ENCODE measurements around the gene AIF1. TPM values are rescaled to one million over a fixed set of nuclear protein-coding genes. Genes with fewer than 3 reads are reported as not detected.
A peak's percentile ranks its signal among the peaks of the same experiment; 100 is the strongest.

AIF1 gene
- total and polyA plus RNA-seq, 3 donors from 2014 or later = 2.9 to 34.8 (median 6.3) TPM

DNA sequence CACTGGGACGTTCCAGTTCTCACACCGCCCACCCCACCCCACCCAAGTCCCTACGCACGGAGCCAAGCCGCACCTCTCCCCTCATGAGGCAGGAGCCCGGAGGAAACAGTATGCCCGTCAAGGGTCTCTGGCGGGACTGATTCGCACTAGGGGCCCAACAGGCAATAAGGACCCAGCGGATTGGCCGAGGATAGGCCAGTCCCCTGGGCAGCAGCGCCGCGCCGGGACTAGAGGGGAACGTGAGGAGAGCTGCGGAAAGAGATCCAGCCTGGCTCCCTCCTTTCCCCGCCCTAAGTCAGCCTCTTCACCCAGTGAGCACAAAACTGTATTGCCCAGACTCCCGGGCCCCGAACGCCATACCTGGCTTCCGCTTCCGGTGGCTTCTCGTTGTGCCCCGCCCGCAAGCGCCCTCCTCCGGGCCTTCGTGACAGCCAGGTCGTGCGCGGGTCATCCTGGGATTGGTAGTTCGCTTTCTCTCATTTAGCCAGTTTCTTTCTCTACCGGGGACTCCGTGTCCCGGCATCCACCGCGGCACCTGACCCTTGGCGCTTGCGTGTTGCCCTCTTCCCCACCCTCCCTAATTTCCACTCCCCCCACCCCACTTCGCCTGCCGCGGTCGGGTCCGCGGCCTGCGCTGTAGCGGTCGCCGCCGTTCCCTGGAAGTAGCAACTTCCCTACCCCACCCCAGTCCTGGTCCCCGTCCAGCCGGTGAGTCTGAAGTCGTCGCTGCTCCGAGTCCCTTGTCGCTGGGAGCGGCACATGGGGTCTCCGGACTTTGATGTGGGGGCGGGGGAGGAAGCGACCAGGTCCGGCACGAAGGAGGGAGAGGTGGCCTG is 50.7 kb downstream of the AIF1 start, which contains the start of gene CSNK2B:
Gene CSNK2B (plus strand): TSS at position 580 of the 836 bp plus-strand sequence. CDS start 752 bp downstream, outside the sequence.
- no peak for TF ChIP-seq POLR2A (IDR thresholded peaks at IDR 0.05)
- TF ChIP-seq, protein P1, sequence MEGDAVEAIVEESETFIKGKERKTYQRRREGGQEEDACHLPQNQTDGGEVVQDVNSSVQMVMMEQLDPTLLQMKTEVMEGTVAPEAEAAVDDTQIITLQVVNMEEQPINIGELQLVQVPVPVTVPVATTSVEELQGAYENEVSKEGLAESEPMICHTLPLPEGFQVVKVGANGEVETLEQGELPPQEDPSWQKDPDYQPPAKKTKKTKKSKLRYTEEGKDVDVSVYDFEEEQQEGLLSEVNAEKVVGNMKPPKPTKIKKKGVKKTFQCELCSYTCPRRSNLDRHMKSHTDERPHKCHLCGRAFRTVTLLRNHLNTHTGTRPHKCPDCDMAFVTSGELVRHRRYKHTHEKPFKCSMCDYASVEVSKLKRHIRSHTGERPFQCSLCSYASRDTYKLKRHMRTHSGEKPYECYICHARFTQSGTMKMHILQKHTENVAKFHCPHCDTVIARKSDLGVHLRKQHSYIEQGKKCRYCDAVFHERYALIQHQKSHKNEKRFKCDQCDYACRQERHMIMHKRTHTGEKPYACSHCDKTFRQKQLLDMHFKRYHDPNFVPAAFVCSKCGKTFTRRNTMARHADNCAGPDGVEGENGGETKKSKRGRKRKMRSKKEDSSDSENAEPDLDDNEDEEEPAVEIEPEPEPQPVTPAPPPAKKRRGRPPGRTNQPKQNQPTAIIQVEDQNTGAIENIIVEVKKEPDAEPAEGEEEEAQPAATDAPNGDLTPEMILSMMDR (IDR thresholded peaks at IDR 0.05) = no peak
- Histone ChIP-seq H3K27me3 (no peaks in the 10 kb centered on the region), H3K27ac (peak within 1 kb of the TSS; percentile 90 to 97), H3K4me1 (peaks cover 33% of the 10 kb centered on the region), H3K4me3 (peak within 1 kb of the TSS; percentile 81 to 93), H3K9me3 (no peaks in the 10 kb centered on the region), H3K36me3 (ENCODE audit: low read depth, missing control alignments) (no peaks in the 10 kb centered on the region)
- intact Hi-C loops (cut with DNase I; ENCODE audit: low total_unique reads) = no loop called here
- DNase-seq = peak; percentile 100
- WGBS, 2 donors = 0% methylated on average over 33 to 63 of the region's 63 CpGs

GRCh38 chr6:31666337-31666965 is 51.4 kb downstream of the AIF1 start:
- TF ChIP-seq, protein P1 (IDR thresholded peaks at IDR 0.05) = no peak
- no peak for TF ChIP-seq POLR2A (IDR thresholded peaks at IDR 0.05)
- H3K27ac ChIP-seq = peak overlapping the region; percentile 90 to 97
- 1 to 3% methylated on average over 12 to 15 of the region's 15 CpGs for WGBS, 2 donors
- peak overlapping the region; percentile 81 to 93 for H3K4me3 ChIP-seq
- no peaks in the 10 kb centered on the region for H3K36me3 ChIP-seq (ENCODE audit: low read depth, missing control alignments)
- peaks cover 26% of the 10 kb centered on the region for H3K4me1 ChIP-seq
- DNase-seq = no peak
- no peaks in the 10 kb centered on the region for H3K27me3 ChIP-seq
- intact Hi-C loops (cut with DNase I; ENCODE audit: low total_unique reads) = no loop called here
- no peaks in the 10 kb centered on the region for H3K9me3 ChIP-seq

Small RNA genes lying within 50 kb of the gene (microRNA-seq; reads per million reads assigned to microRNA genes)
- gene MIR6832 (ENCODE audit: borderline number of aligned reads in 2 of 2, borderline replicate concordance in 1 of 2) = 0 to 1.4 reads per million in 2 donors

Small RNA genes lying within 50 kb of the gene (small RNA-seq; reads per million reads assigned to genes)
- gene MIR6832 = 0 reads per million in 2 donors
- gene RF00019 = 0 reads per million in 2 donors
- 27.6 to 30.7 reads per million in 2 donors for gene SNORA38
- gene UQCRHP1 = 0 reads per million in 2 donors

Other genes starting within 250 kb of the AIF1 start
Only the 30 nearest of the 35 such genes appear.
- gene MICB, start 117.1 kb upstream of the AIF1 start, total RNA-seq = 1 to 10 TPM; 4.4 to 5.4 TPM
- gene MICB, start 117.1 kb upstream of the AIF1 start, polyA plus RNA-seq (ENCODE audit: insufficient read depth, low read depth, low replicate concordance) = 4.1 TPM
- not detected for gene MCCD1, start 86.3 kb upstream of the AIF1 start, total RNA-seq
- gene MCCD1, start 86.3 kb upstream of the AIF1 start, polyA plus RNA-seq (ENCODE audit: insufficient read depth, low read depth, low replicate concordance) = not detected
- gene DDX39B, start 73.2 kb upstream of the AIF1 start, total RNA-seq = 100 to 1,000 TPM; 312 to 360 TPM
- 250 TPM for gene DDX39B, start 73.2 kb upstream of the AIF1 start, polyA plus RNA-seq (ENCODE audit: insufficient read depth, low read depth, low replicate concordance)
- gene ATP6V1G2, start 68.6 kb upstream of the AIF1 start, total RNA-seq = 1 to 10 TPM; 3.3 to 6.9 TPM
- 4.7 TPM for gene ATP6V1G2, start 68.6 kb upstream of the AIF1 start, polyA plus RNA-seq (ENCODE audit: insufficient read depth, low read depth, low replicate concordance)
- 10 to 100 TPM; 51.2 to 55.3 TPM for gene NFKBIL1, start 67.6 kb upstream of the AIF1 start, total RNA-seq
- 25.9 TPM for gene NFKBIL1, start 67.6 kb upstream of the AIF1 start, polyA plus RNA-seq (ENCODE audit: insufficient read depth, low read depth, low replicate concordance)
- 1 to 10 TPM; 1.3 to 2.6 TPM for gene LTA, start 42.9 kb upstream of the AIF1 start, total RNA-seq
- 2.0 TPM for gene LTA, start 42.9 kb upstream of the AIF1 start, polyA plus RNA-seq (ENCODE audit: insufficient read depth, low read depth, low replicate concordance)
- under 1 TPM; 0.24 to 0.31 TPM for gene TNF, start 39.7 kb upstream of the AIF1 start, total RNA-seq
- 1.1 TPM for gene TNF, start 39.7 kb upstream of the AIF1 start, polyA plus RNA-seq (ENCODE audit: insufficient read depth, low read depth, low replicate concordance)
- 1 to 10 TPM in 1 of 2 donors, not detected in 1; 2.0 TPM for gene LTB, start 32.8 kb upstream of the AIF1 start, total RNA-seq
- 7.2 TPM for gene LTB, start 32.8 kb upstream of the AIF1 start, polyA plus RNA-seq (ENCODE audit: insufficient read depth, low read depth, low replicate concordance)
- 1 to 10 TPM in 1 of 2 donors, under 1 TPM in 1; 0.71 to 1.2 TPM for gene LST1, start 29.0 kb upstream of the AIF1 start, total RNA-seq
- gene LST1, start 29.0 kb upstream of the AIF1 start, polyA plus RNA-seq (ENCODE audit: insufficient read depth, low read depth, low replicate concordance) = 13.0 TPM
- gene NCR3, start 22.2 kb upstream of the AIF1 start, total RNA-seq = 1 to 10 TPM in 1 of 2 donors, not detected in 1; 2.6 TPM
- gene NCR3, start 22.2 kb upstream of the AIF1 start, polyA plus RNA-seq (ENCODE audit: insufficient read depth, low read depth, low replicate concordance) = 1.7 TPM
- gene PRRC2A, start 5.5 kb downstream of the AIF1 start, total RNA-seq = 100 to 1,000 TPM; 288 to 301 TPM
- 473 TPM for gene PRRC2A, start 5.5 kb downstream of the AIF1 start, polyA plus RNA-seq (ENCODE audit: insufficient read depth, low read depth, low replicate concordance)
- gene BAG6, start 37.4 kb downstream of the AIF1 start, total RNA-seq = 100 to 1,000 TPM; 654 to 710 TPM
- 861 TPM for gene BAG6, start 37.4 kb downstream of the AIF1 start, polyA plus RNA-seq (ENCODE audit: insufficient read depth, low read depth, low replicate concordance)
- 1 to 10 TPM; 7.5 to 9.8 TPM for gene APOM, start 40.7 kb downstream of the AIF1 start, total RNA-seq
- gene APOM, start 40.7 kb downstream of the AIF1 start, polyA plus RNA-seq (ENCODE audit: insufficient read depth, low read depth, low replicate concordance) = 27.9 TPM
- 10 to 100 TPM; 13.9 to 17.8 TPM for gene C6orf47, start 45.5 kb downstream of the AIF1 start, total RNA-seq
- gene C6orf47, start 45.5 kb downstream of the AIF1 start, polyA plus RNA-seq (ENCODE audit: insufficient read depth, low read depth, low replicate concordance) = 11.9 TPM
- gene GPANK1, start 49.8 kb downstream of the AIF1 start, total RNA-seq = 10 to 100 TPM; 34.5 to 46.1 TPM
- gene GPANK1, start 49.8 kb downstream of the AIF1 start, polyA plus RNA-seq (ENCODE audit: insufficient read depth, low read depth, low replicate concordance) = 81.3 TPM
- gene CSNK2B, start 50.8 kb downstream of the AIF1 start, total RNA-seq = 100 to 1,000 TPM; 397 to 421 TPM
- gene CSNK2B, start 50.8 kb downstream of the AIF1 start, polyA plus RNA-seq (ENCODE audit: insufficient read depth, low read depth, low replicate concordance) = 523 TPM
- gene LY6G5B, start 54.7 kb downstream of the AIF1 start, total RNA-seq = 10 to 100 TPM; 14.0 to 15.9 TPM
- 16.3 TPM for gene LY6G5B, start 54.7 kb downstream of the AIF1 start, polyA plus RNA-seq (ENCODE audit: insufficient read depth, low read depth, low replicate concordance)
- 10 to 100 TPM in 1 of 2 donors, 1 to 10 TPM in 1; 8.7 to 18.3 TPM for gene LY6G5C, start 65.8 kb downstream of the AIF1 start, total RNA-seq
- gene LY6G5C, start 65.8 kb downstream of the AIF1 start, polyA plus RNA-seq (ENCODE audit: insufficient read depth, low read depth, low replicate concordance) = 14.0 TPM
- 10 to 100 TPM; 77.0 to 85.9 TPM for gene ABHD16A, start 88.1 kb downstream of the AIF1 start, total RNA-seq
- gene ABHD16A, start 88.1 kb downstream of the AIF1 start, polyA plus RNA-seq (ENCODE audit: insufficient read depth, low read depth, low replicate concordance) = 108 TPM
- not detected for gene LY6G6F, start 91.6 kb downstream of the AIF1 start, total RNA-seq
- 0.41 TPM for gene LY6G6F, start 91.6 kb downstream of the AIF1 start, polyA plus RNA-seq (ENCODE audit: insufficient read depth, low read depth, low replicate concordance)
- gene LY6G6D, start 100.1 kb downstream of the AIF1 start, total RNA-seq = not detected
- gene LY6G6D, start 100.1 kb downstream of the AIF1 start, polyA plus RNA-seq (ENCODE audit: insufficient read depth, low read depth, low replicate concordance) = not detected
- under 1 TPM in 1 of 2 donors, not detected in 1; 0.39 TPM for gene LY6G6C, start 106.5 kb downstream of the AIF1 start, total RNA-seq
- gene LY6G6C, start 106.5 kb downstream of the AIF1 start, polyA plus RNA-seq (ENCODE audit: insufficient read depth, low read depth, low replicate concordance) = 1.4 TPM
- gene MPIG6B, start 108.1 kb downstream of the AIF1 start, total RNA-seq = under 1 TPM; 0.74 to 0.94 TPM
- gene MPIG6B, start 108.1 kb downstream of the AIF1 start, polyA plus RNA-seq (ENCODE audit: insufficient read depth, low read depth, low replicate concordance) = 1.3 TPM
- 10 to 100 TPM; 19.6 to 38.0 TPM for gene DDAH2, start 114.1 kb downstream of the AIF1 start, total RNA-seq
- 50.8 TPM for gene DDAH2, start 114.1 kb downstream of the AIF1 start, polyA plus RNA-seq (ENCODE audit: insufficient read depth, low read depth, low replicate concordance)
- 10 to 100 TPM; 35.4 to 93.5 TPM for gene CLIC1, start 121.3 kb downstream of the AIF1 start, total RNA-seq
- gene CLIC1, start 121.3 kb downstream of the AIF1 start, polyA plus RNA-seq (ENCODE audit: insufficient read depth, low read depth, low replicate concordance) = 130 TPM
- 100 to 1,000 TPM in 1 of 2 donors, 10 to 100 TPM in 1; 77.6 to 135 TPM for gene MSH5, start 124.8 kb downstream of the AIF1 start, total RNA-seq
- 36.2 TPM for gene MSH5, start 124.8 kb downstream of the AIF1 start, polyA plus RNA-seq (ENCODE audit: insufficient read depth, low read depth, low replicate concordance)
- gene SAPCD1, start 147.4 kb downstream of the AIF1 start, total RNA-seq = 10 to 100 TPM; 10.4 to 11.6 TPM
- 5.9 TPM for gene SAPCD1, start 147.4 kb downstream of the AIF1 start, polyA plus RNA-seq (ENCODE audit: insufficient read depth, low read depth, low replicate concordance)
- gene VWA7, start 162.1 kb downstream of the AIF1 start, total RNA-seq = 1 to 10 TPM; 3.1 to 6.3 TPM
- 2.7 TPM for gene VWA7, start 162.1 kb downstream of the AIF1 start, polyA plus RNA-seq (ENCODE audit: insufficient read depth, low read depth, low replicate concordance)
- 100 to 1,000 TPM in 1 of 2 donors, 10 to 100 TPM in 1; 94.8 to 131 TPM for gene VARS1, start 180.5 kb downstream of the AIF1 start, total RNA-seq
- gene VARS1, start 180.5 kb downstream of the AIF1 start, polyA plus RNA-seq (ENCODE audit: insufficient read depth, low read depth, low replicate concordance) = 156 TPM
- 10 to 100 TPM; 43.3 to 49.6 TPM for gene LSM2, start 191.7 kb downstream of the AIF1 start, total RNA-seq
- 55.5 TPM for gene LSM2, start 191.7 kb downstream of the AIF1 start, polyA plus RNA-seq (ENCODE audit: insufficient read depth, low read depth, low replicate concordance)